HFF-Myc (cell line): ENCODE measurements around the gene LRIF1.

Source experiments
- DNase-seq: peaks from one replicate; pipeline ENCODE4 v3.0.0-alpha.2; 2011; ENCODE audit warnings: low read depth; ENCODE audit errors: extremely low read depth
- H3K4me3 ChIP-seq: replicated peaks from 2 replicates; pipeline ENCODE4 v1.5.1; 2011; ENCODE audit warnings: low read depth, mild to moderate bottlenecking, control low read depth, low read length
- CTCF ChIP-seq: IDR thresholded peaks from 2 replicates; pipeline ENCODE4 v1.5.1; 2012; ENCODE audit warnings: mild to moderate bottlenecking, low read depth, low read length, control low read depth; ENCODE audit errors: missing control alignments

LRIF1 gene

GRCh38 chr1:110928191-110928590 lies 35.5 kb downstream of the LRIF1 start:
- DNase-seq: no peak
- no peak for TF ChIP-seq CTCF
- no peak overlapping the region for H3K4me3 ChIP-seq

- no peak for DNase-seq
- no peak for TF ChIP-seq CTCF
- no peak overlapping the region for H3K4me3 ChIP-seq
Measured at GRCh38 chr1:110927484-110928075, 36.1 kb downstream of the LRIF1 start.

GRCh38 chr1:110921953-110922352 lies 41.8 kb downstream of the LRIF1 start:
- DNase-seq: no peak

GRCh38 chr1:110918016-110918415 lies 45.7 kb downstream of the LRIF1 start:
- H3K4me3 ChIP-seq: no peak overlapping the region
- TF ChIP-seq CTCF: no peak
- DNase-seq: no peak

More at GRCh38 chr1:110921953-110922352, 41.8 kb downstream of the LRIF1 start:
- H3K4me3 ChIP-seq: no peak overlapping the region
- no peak for TF ChIP-seq CTCF

GRCh38 chr1:110916669-110917306 lies 46.9 kb downstream of the LRIF1 start:
- no peak for TF ChIP-seq CTCF
- peak; percentile 5 for DNase-seq
- H3K4me3 ChIP-seq: no peak overlapping the region

GRCh38 chr1:110916274-110916668 lies 47.5 kb downstream of the LRIF1 start:
- no peak overlapping the region for H3K4me3 ChIP-seq
- no peak for DNase-seq
- no peak for TF ChIP-seq CTCF
